SHP77 (cell line): ENCODE results near the gene ELOA2.
"Not testable (repeated sequence)": the region's sequence is repeated elsewhere in the genome, so short reads cannot be mapped to it uniquely, and the experiment has no call there.

Source experiments
- DNase-seq, 2 experiments: peaks; one replicate each; lab custom pipeline; 2025; lab: John Stamatoyannopoulos, UW

The ELOA2 gene

GRCh38 chr18:47020757-47021156 is 14.7 kb downstream of the ELOA2 start:
- DNase-seq: not testable (repeated sequence)

DNA sequence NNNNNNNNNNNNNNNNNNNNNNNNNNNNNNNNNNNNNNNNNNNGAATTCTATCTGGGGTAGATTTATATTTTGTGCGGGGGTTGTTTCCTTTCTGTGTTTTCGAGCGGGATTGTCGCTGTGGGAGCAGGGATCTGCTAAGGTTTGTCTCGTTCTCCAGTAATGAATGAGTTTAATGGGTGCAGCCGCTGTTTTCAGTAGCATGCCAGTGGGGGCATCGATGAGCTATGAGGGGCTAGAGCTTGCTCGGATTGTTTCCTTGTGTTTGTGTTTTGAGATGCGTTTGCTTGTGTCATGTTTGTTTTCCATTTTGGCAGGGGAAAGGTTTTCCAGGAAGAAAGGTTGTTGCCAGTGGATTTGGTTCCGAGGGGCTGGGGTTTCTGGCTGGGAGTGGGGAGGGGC is 15.6 kb downstream of the ELOA2 start:
- DNase-seq: not testable (repeated sequence)
